A673 (cell line): Measurements from ENCODE around the gene CRADD. TPM values are rescaled to one million over a fixed set of nuclear protein-coding genes. Genes with fewer than 3 reads are reported as not detected.
A peak's percentile ranks its signal among the peaks of the same experiment; 100 is the strongest.

Experiments used
- BruUV-seq: library from RNA; stranded (reverse); fragments of 400-500 nt; replicated peaks from 2 replicates; lab custom pipeline; 2021; lab: Mats Ljungman, UMichigan
- CTCF ChIA-PET: fragments of 300-600 bp; sonication (Branson Sonifier 250); formaldehyde crosslinking; loops from one replicate; lab custom pipeline; 2022; ENCODE audit warnings: antibody characterized with exemption; lab: Charles Lee
- POLR2A ChIA-PET: fragments of 300-600 bp; sonication (Branson Sonifier 250); formaldehyde crosslinking; loops from one replicate; lab custom pipeline; 2022; ENCODE audit warnings: antibody characterized with exemption; ENCODE audit not compliant: low non-redundant PET; lab: Charles Lee
- DNase-seq: peaks from one replicate; pipeline ENCODE4 v3.0.0-alpha.2; 2015; ENCODE audit warnings: low spot score
- H3K27ac ChIP-seq: fragments of 200-600 bp; sonication (generic); 2 replicates; pipeline ENCODE4 v1.5.1; 2016; ENCODE audit warnings: mixed run types, low read depth, mild to moderate bottlenecking, mixed read lengths, antibody characterized with exemption, low read length; ENCODE audit not compliant: poor library complexity, severe bottlenecking
- H3K27me3 ChIP-seq: fragments of 200-600 bp; sonication (generic); replicated peaks from 2 replicates; pipeline ENCODE4 v1.6.1; 2017; ENCODE audit warnings: mixed run types, low read depth, mild to moderate bottlenecking, mixed read lengths, antibody characterized with exemption, low read length; ENCODE audit not compliant: insufficient read depth, poor library complexity
- H3K36me3 ChIP-seq: fragments of 200-600 bp; sonication (generic); 2 replicates; pipeline ENCODE4 v1.6.1; 2016; ENCODE audit warnings: mixed run types, mild to moderate bottlenecking, mixed read lengths, antibody characterized with exemption, low read length; ENCODE audit not compliant: insufficient read depth, poor library complexity, severe bottlenecking
- H3K4me1 ChIP-seq: fragments of 200-600 bp; sonication (generic); 2 replicates; pipeline ENCODE4 v1.6.1; 2017; ENCODE audit warnings: mixed run types, mild to moderate bottlenecking, mixed read lengths, antibody characterized with exemption, low read length; ENCODE audit not compliant: insufficient read depth, poor library complexity, severe bottlenecking
- H3K4me3 ChIP-seq: fragments of 200-600 bp; sonication (generic); 2 replicates; pipeline ENCODE4 v1.5.1; 2016; ENCODE audit warnings: low read depth, mixed run types, mild to moderate bottlenecking, mixed read lengths, low read length; ENCODE audit not compliant: poor library complexity, severe bottlenecking
- H3K9me3 ChIP-seq: fragments of 200-600 bp; sonication (generic); 2 replicates; pipeline ENCODE4 v1.6.1; 2016; ENCODE audit warnings: mixed run types, low read depth, mild to moderate bottlenecking, mixed read lengths, antibody characterized with exemption, low read length; ENCODE audit not compliant: poor library complexity, severe bottlenecking
- CTCF ChIP-seq: fragments of 300-800, 200-600 bp; sonication (generic); conservative IDR thresholded peaks from 2 replicates; pipeline ENCODE4 v1.5.1; 2017; ENCODE audit warnings: low read depth, mild to moderate bottlenecking, antibody characterized with exemption, low read length, moderate library complexity, mixed read lengths
- EZH2 ChIP-seq: fragments of 200-600 bp; sonication (generic); IDR thresholded peaks from 2 replicates; pipeline ENCODE4 v1.6.1; 2017; ENCODE audit warnings: borderline replicate concordance, low read depth, mild to moderate bottlenecking, mixed read lengths, antibody characterized with exemption, low read length; ENCODE audit not compliant: poor library complexity, severe bottlenecking
- intact Hi-C: fragments of 100-400 bp; cut with micrococcal nuclease; formaldehyde crosslinking; loops from one replicate; pipeline ENCODE4 v1.10.0; 2022; ENCODE audit not compliant: unreplicated experiment
- total RNA-seq: library from RNA; stranded (reverse); gene quantifications from 2 replicates; pipeline ENCODE4 v1.2.3, GENCODE V29; 2021

The CRADD gene
- total RNA-seq, 1 experiment from 2014 or later, result 9.1 TPM

GRCh38 chr12:93808169-93808899 lies 131.2 kb downstream of the CRADD start:
- TF ChIP-seq CTCF, result no peak
- no peak for TF ChIP-seq EZH2
- BruUV-seq, result no TSS peak
- no peak overlapping the region for H3K27ac ChIP-seq
- ChIA-PET POLR2A (interaction anchor here (0.7 kb wide), 1 partner anchor 462 kb away, joined by 3 read pairs; no protein-coding TSS in a partner anchor), CTCF (no interaction called here)
- intact Hi-C loops, result no loop called here
- H3K9me3 ChIP-seq, result no peaks in the 10 kb centered on the region
- H3K4me1 ChIP-seq, result peaks cover 21% of the 10 kb centered on the region
- no peak for DNase-seq
- no peak overlapping the region for H3K4me3 ChIP-seq
- H3K27me3 ChIP-seq, result no peaks in the 10 kb centered on the region
- H3K36me3 ChIP-seq, result no peaks in the 10 kb centered on the region

- TF ChIP-seq EZH2 (no peak), CTCF (no peak)
Measured at GRCh38 chr12:93812626-93813025, 135.5 kb downstream of the CRADD start.

GRCh38 chr12:93813186-93813585 lies 136.0 kb downstream of the CRADD start:
- no peak for DNase-seq
- ChIA-PET CTCF (no interaction called here), POLR2A (no interaction called here)
- BruUV-seq, result no TSS peak
- Histone ChIP-seq H3K27ac (peak overlapping the region; percentile 49), H3K36me3 (no peaks in the 10 kb centered on the region), H3K27me3 (no peaks in the 10 kb centered on the region), H3K4me3 (no peak overlapping the region), H3K9me3 (no peaks in the 10 kb centered on the region), H3K4me1 (peaks cover 18% of the 10 kb centered on the region)
- TF ChIP-seq CTCF (no peak), EZH2 (no peak)
- intact Hi-C loops, result no loop called here

More at GRCh38 chr12:93812626-93813025, 135.5 kb downstream of the CRADD start:
- intact Hi-C loops, result no loop called here
- H3K27me3 ChIP-seq, result no peaks in the 10 kb centered on the region
- H3K27ac ChIP-seq, result no peak overlapping the region
- H3K4me3 ChIP-seq, result no peak overlapping the region
- DNase-seq, result peak; percentile 48
- BruUV-seq, result no TSS peak
- no peaks in the 10 kb centered on the region for H3K9me3 ChIP-seq
- H3K4me1 ChIP-seq, result peaks cover 18% of the 10 kb centered on the region
- ChIA-PET CTCF (no interaction called here), POLR2A (no interaction called here)
- H3K36me3 ChIP-seq, result no peaks in the 10 kb centered on the region
